ENCODE data around the gene CEP250. TPM values are rescaled to one million over a fixed set of nuclear protein-coding genes. Genes with fewer than 3 reads are reported as not detected.

Gene CEP250
- total and polyA plus RNA-seq, 12 donors = 4.8 to 18.8 (median 13.8) TPM

GRCh38 chr20:35458388-35458787, 3.0 kb downstream of the CEP250 start:
- H3K4me3 ChIP-seq = no peak overlapping the region
- intact Hi-C loops (cut with DNase I) = no loop called here
- no peak overlapping the region for H3K27ac ChIP-seq
- no peak for DNase-seq
- no peaks in the 10 kb centered on the region for H3K9me3 ChIP-seq
- peaks cover 0 to 37% (median 8%) of the 10 kb centered on the region in 9 donors for H3K36me3 ChIP-seq
- no peaks in the 10 kb centered on the region for H3K27me3 ChIP-seq
- TF ChIP-seq CTCF (IDR thresholded peaks at IDR 0.05) = no peak
- no peak for ATAC-seq
- peaks cover 0 to 19% (median 12%) of the 10 kb centered on the region in 9 donors for H3K4me1 ChIP-seq

GRCh38 chr20:35461620-35462019, 6.2 kb downstream of the CEP250 start:
- DNase-seq = no peak
- H3K4me3 ChIP-seq = no peak overlapping the region
- no peaks in the 10 kb centered on the region for H3K9me3 ChIP-seq
- no peak for TF ChIP-seq CTCF (IDR thresholded peaks at IDR 0.05)
- H3K36me3 ChIP-seq = peaks cover 0 to 58% (median 13%) of the 10 kb centered on the region in 9 donors
- intact Hi-C loops (cut with DNase I) = loop anchor here in 5 of 10 donors (5.0 to 10.0 kb wide), 6 partner anchors 203 to 433 kb away; partner anchors contain the start of genes CPNE1 (in 1 of the 5), NFS1 (in 1 of the 5), RBM12 (in 1 of the 5) and ROMO1 (in 1 of the 5)
- H3K4me1 ChIP-seq = peaks cover 0 to 1% (median 0%) of the 10 kb centered on the region in 9 donors
- H3K27me3 ChIP-seq = no peaks in the 10 kb centered on the region
- no peak for ATAC-seq
- no peak overlapping the region for H3K27ac ChIP-seq
- WGBS, 2 donors = 84 to 90% methylated on average over 3 of the region's 3 CpGs

GRCh38 chr20:35462351-35462750, 7.0 kb downstream of the CEP250 start:
- peaks cover 0 to 65% (median 13%) of the 10 kb centered on the region in 9 donors for H3K36me3 ChIP-seq
- H3K9me3 ChIP-seq = no peaks in the 10 kb centered on the region
- no peak for DNase-seq
- no peak for TF ChIP-seq CTCF (IDR thresholded peaks at IDR 0.05)
- no peak overlapping the region for H3K4me3 ChIP-seq
- H3K4me1 ChIP-seq = no peaks in the 10 kb centered on the region
- H3K27me3 ChIP-seq = no peaks in the 10 kb centered on the region
- no peak overlapping the region for H3K27ac ChIP-seq
- intact Hi-C loops (cut with DNase I) = loop anchor here in 5 of 10 donors (5.0 to 10.0 kb wide), 6 partner anchors 202 to 432 kb away; partner anchors contain the start of genes CPNE1 (in 1 of the 5), NFS1 (in 1 of the 5), RBM12 (in 1 of the 5) and ROMO1 (in 1 of the 5)
- 89 to 92% methylated on average over 2 of the region's 2 CpGs for WGBS, 2 donors
- no peak for ATAC-seq

- 45 to 46% methylated on average over 4 of the region's 4 CpGs for WGBS, 2 donors
- peak in 1 of 2 donors; percentile 63 for DNase-seq
- H3K27me3 ChIP-seq = no peaks in the 10 kb centered on the region
Measured at GRCh38 chr20:35463455-35464300, 8.3 kb downstream of the CEP250 start.

More at GRCh38 chr20:35463455-35464300, 8.3 kb downstream of the CEP250 start:
- peak; percentile 57 to 85 (median 81) for TF ChIP-seq CTCF (IDR thresholded peaks at IDR 0.05)
- Histone ChIP-seq H3K9me3 (no peaks in the 10 kb centered on the region), H3K27ac (no peak overlapping the region), H3K4me1 (no peaks in the 10 kb centered on the region), H3K36me3 (peaks cover 0 to 77% (median 13%) of the 10 kb centered on the region in 9 donors), H3K4me3 (no peak overlapping the region)
- peak; percentile 64 to 81 (median 72) for ATAC-seq
- intact Hi-C loops (cut with DNase I) = loop anchor here in 5 of 10 donors (5.0 to 10.0 kb wide), 6 partner anchors 201 to 431 kb away; partner anchors contain the start of genes CPNE1 (in 1 of the 5), NFS1 (in 1 of the 5), RBM12 (in 1 of the 5) and ROMO1 (in 1 of the 5)

Measured in heart right ventricle (tissue), 16 donors.